Glomerular visceral epithelial cell (primary cell): ENCODE results near the gene FBXW2.
"Not testable (repeated sequence)": the region's sequence is repeated elsewhere in the genome, so short reads cannot be mapped to it uniquely, and the experiment has no call there.

ENCODE experiments used
- DNase-seq: peaks from one replicate; pipeline ENCODE4 v3.0.0-alpha.2; 2016; ENCODE audit errors: extremely low spot score

Gene FBXW2, protein sequence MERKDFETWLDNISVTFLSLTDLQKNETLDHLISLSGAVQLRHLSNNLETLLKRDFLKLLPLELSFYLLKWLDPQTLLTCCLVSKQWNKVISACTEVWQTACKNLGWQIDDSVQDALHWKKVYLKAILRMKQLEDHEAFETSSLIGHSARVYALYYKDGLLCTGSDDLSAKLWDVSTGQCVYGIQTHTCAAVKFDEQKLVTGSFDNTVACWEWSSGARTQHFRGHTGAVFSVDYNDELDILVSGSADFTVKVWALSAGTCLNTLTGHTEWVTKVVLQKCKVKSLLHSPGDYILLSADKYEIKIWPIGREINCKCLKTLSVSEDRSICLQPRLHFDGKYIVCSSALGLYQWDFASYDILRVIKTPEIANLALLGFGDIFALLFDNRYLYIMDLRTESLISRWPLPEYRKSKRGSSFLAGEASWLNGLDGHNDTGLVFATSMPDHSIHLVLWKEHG

DNA sequence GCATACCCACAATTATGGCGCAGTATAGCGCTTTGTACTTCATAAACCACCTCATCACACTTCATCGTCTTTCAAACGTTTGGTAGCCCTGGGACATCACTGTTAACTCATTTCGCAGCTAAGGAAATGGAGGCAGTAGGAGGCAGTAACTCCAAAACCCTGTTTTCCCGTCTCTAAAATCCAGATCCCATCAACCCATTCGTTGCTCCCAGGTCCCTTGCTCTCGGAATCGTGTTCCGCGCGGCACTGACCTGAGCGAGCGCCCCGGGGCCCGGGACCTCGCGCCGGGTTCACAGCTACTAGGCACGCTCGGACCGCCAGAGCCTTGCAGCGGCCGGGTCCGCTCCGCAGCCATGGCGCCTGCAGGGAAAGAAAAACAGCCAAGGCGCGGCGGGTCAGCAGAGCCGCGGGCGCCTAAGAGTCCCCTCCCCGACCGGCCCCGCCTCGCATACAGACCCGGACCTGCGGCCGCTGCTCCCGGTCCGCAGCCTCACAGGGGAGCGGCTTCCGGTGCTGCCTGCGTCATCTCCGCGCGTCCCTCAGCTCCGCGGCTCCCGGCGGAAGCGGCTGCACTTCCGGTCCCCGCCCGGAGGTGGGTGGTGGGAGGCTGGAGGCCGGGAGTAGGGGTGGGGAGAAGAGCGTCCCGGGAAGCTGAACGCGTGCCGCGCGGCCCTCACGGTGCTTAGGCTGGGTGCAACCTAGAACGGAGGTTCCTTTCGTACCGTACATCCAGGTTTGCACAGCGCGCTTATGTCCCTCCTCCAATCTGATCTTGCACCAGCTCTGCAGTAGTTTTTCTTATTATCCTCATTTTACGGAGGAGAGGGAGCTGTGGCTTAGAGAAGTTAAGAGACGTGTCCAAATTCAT lies at the start of gene FBXW2:
Gene FBXW2, minus strand, starts transcription at position 519 of the 868 bp plus-strand sequence. CDS start 5,158 bp downstream, outside the sequence.
- DNase-seq: peak; percentile 89

DNA sequence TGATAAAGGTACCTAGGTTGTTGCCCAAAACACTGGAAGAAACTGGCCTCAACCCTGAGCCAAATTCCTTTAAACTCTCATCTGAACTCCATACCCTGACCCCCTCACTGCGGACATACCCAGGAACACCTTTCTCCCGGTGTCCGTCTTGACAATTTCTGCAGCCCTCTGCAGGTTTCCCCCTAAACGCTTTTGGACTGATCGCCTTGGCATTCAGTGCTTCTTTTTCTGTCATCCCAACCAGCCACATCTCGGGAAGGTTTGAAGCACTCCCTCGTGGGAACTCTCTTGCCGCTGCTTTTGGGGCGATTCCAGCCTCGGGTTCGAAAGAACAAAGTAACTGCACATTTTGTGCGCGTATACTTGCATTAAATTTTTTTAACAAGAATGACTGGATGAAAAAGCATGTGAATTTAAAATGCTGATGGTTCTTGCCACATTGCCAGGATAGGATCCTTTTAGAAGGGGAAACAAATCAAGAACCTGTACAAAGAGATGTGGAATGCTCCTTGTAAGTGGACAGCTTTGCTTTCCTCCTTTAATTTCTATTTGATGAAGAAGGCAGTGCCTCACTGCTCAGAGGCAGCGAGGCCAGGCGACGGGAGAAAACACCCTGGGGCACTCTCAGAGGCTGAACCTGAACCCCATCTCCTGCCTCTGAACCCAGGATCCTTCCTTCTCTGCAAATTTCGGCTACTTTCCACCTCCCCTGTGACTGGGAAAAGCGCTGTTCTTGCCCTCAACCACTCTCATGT lies 48.9 kb upstream of the FBXW2 start:
- peak; percentile 17 for DNase-seq

DNA sequence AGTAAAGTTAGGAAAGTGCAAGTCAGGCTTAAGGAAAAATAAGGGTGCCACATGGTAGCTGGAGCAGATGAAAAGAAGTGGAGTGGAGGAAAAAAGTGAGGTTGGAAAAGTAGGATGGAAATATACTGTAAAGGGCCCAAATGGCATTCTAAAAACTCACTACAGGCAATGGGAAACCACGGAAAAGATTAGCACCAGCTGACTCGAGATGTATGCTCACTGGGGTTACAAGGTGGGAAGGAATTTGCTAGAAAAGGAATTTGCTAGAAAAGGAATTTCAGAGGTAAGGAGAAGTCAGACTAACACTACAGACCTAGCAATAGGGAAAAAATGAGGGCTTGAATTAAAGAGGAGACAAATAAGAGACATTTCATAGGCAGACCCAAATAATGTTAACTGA lies 45.9 kb upstream of the FBXW2 start:
- no peak for DNase-seq

DNA sequence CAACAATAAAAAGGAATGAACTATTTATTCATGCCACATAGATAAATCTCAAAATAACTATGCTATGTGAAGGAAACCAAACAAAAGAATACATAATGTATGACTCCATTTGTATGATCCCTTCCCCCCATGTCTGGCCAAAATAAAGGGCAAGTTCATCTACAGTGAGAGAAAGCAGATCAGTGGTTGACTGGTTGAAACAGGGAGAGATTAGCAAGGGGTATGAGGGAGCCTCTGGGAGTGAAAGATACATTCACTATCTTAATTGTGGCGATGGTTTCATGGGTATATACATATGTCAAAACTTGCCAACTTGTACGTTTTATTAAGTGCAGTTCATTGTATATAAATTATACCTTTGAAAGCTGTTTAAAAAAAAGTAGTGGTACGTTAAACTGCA lies 44.7 kb upstream of the FBXW2 start:
- DNase-seq: no peak

DNA sequence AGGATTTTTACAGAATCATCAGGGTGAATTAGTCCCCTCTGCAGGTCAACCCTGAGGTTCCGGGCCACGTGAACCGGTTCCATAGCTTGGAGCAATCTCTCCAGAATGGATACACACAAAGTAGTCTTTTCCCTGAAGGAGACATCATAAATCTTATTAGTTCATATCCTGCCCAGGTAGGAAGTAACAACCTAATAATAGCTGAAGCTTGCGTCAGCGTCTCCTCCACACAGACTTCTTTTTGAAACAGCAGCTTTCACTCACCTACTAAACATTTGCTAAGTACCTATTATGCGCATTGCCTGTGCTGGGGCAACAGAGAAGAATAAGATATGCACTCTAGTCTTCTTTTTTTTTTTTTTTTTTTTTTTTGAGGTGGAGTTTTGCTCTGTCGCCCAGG lies 40.1 kb upstream of the FBXW2 start:
- DNase-seq: no peak

DNA sequence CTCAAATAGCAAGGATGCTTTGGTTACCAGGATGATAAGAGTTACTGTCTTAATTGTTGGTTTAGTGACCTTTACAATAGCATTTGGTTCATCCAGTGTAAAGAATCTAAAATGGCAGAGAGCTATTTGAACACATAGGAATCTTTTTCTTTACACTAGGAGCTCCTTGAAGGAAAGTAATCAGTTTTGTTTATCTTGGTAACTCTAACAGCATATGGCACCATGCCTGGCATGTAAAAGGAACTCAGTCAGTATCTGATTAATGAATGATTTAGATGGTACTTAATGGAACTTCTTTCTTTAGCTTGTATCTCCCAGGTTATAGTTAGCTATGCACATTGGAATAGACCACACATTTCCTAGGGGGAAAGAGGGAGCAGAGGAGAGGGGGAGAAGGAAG lies 39.6 kb upstream of the FBXW2 start:
- no peak for DNase-seq

DNA sequence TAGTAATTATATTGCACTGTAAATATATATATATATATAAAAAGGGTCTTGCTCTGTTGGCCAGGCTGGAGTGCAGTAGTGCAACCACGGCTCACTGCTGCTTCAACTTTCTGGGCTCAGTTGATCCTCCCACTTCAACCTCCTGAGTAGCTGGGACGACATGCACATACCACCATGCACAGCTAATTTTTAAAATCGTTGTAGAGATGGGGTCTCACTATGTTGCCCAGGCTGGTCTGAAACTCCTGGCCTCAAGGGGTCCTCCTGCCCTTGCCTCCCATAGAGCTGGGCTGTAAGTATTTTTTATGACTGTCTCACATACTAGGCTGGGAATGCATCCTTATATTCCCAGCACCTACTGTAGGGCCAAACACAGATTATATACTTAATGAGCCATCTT lies 37.6 kb upstream of the FBXW2 start:
- no peak for DNase-seq

DNA sequence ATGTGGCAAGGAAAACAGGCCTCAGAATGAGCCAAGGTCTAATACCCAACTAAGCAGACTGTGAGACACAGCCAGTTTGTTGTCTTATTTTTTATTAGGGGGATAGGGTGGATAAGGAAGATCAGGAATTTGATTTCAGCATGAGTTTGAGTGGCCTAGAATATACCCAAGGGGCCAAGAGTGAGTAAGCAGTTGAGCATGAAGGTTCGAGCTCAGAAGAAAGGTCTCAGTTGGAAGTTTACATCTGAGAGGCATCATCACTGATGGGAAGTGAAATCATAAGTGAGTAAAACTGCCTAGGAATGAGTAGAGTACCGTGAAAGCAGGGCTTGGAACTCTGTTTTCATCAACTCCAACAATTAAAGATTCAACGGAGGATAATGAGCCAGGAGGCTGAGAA lies 36.9 kb upstream of the FBXW2 start:
- DNase-seq: no peak

DNA sequence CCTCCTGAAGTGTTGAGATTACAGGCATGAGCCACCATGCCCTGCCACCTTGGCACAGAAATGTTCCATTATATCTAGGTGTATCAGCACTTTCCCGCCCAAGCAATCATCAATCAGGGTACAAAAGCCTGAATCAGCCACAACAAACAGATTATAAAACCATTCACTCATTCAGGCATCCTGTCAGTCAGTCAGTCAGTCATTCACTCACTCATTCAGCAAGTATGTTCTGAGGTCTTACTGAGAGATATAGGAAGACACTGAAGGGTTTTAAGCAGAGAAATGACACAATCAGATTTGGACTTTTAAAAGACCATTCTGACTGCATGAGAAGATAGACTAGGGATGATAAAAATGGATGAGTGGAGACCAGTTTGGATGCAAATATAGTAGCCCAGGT lies 36.4 kb upstream of the FBXW2 start:
- no peak for DNase-seq

DNA sequence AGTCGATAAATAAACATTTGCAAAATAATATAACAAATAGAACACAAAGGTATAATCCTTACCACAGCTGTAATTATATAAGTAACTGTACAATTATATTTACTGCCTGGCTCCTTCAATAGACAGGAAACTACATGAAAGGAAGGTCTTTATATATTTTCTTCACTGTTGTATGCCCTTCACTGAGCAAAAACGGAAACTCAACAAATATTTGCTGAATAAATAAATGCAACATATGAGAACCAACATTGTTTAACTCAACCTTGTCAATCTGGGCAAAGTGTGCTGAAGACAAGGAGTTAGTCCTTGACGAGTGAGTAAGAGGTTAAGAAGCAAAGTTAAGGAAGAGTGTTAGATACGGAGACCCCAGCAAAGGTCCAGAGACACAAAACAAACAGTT lies 26.9 kb upstream of the FBXW2 start:
- DNase-seq: no peak

DNA sequence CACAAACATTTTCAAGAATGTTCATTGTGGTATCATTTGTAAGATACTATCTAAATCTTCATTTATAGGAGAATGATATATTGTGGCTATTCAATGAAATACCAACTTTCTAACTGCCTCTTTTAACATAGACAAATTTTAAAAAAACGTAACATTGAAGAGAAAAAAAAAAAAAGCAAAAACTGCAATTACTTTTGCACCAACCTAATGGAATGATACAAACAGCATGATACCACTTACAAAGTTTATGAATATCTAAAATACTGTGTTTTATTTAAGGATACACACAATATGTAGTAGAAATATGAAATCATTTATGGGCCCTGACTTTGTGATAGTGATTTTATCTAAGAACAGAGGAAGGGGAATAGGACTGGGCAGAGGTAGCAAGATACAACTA lies 25.4 kb upstream of the FBXW2 start:
- DNase-seq: no peak

DNA sequence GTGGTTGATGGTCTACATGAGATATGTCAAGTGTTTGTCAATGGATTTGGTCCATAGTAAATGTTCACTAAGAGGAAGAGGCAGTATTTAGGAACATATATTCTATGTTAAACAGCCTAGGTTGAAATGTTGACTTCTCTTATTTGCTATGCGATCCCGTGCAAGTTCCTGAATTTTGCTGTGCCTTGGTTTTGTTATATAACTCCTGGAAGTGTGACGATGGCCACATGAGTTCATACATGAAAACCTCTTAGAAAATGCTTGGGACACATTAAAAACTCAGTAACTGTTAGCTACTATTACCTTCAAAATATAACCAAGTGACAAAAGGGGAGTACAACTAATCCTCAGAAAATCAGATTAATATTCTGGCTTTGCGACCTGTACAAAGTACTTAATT lies 21.9 kb upstream of the FBXW2 start:
- DNase-seq: no peak

DNA sequence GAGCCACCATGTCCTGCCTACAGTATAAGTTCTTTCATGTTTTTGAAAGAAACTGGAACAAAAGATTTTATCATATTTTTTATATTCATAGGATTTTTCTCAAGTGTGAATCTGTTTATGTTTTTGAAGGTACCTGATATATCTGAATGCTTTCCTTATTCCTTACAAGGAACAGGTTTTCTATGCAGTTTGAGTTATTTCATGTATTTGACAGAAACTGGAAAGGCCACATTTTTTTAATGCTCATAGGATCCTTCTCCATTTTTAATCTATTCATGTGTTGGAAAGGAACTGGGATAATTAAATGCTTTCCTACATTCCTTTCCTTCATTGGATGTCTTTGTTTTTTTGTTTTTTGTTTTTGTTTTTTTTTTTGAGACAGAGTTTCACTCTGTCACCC lies 15.7 kb upstream of the FBXW2 start:
- DNase-seq: no peak

DNA sequence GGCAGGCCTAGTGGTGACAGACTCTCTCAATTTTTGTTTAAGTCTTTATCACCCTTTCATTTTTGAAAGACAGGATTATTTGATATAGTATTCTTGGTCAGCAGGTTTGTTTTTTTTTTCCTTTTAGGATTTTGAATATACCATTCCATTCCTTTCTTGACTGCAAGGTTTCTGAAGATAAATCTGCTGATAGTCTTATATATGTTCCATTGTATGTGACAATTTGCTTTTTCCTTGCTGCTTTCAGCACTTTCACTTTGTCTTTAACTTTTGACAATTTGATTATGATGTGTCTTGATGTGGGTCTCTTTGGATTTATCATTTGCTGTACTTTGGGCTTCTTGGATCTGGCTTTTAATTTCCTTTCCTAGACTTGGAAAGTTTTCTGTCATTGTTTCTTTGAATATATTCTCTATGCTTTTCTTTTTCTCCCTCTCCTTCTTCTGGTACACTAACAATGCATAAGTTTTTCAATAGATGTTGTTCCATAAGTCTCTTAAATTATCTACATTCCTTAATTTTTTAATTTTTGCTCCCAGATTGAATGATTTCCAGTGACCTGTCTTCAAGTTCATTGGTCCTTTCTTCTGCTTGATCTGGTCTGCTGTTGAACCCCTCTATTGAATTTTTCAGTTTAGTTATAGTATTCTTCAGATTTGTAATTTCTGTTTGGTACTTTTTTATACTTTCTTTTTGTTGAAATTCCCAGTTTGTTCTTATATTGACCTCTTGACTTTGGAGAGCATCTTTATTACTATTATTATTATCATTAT lies 14.6 kb upstream of the FBXW2 start:
- no peak for DNase-seq

DNA sequence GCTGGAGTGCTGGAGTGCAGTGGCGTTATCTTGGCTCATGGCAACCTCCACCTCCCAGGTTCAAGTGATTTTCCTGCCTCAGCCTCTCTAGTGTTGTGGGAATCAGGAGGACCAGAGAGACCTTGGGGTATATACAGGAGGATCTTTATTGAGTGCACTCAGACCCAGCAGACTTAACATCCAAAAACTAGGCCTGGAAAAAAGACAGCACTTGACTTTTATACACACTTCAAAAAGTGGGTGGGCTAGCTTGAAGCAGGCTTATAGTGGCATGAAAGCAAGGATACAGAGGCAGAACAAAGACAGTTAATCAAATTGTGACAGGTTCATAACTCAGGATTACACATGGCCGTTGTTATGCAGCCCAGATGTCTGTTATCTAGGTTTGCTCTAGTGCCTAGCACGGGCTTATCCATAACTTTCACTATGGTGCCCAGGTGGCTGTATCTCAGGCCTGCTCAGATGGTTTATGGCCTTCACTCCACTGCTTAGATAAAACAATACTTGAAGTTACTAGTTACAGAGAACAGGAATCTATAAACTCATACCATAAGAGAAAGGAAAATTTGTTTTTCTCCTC lies 11.7 kb upstream of the FBXW2 start:
- DNase-seq: not testable (repeated sequence)

DNA sequence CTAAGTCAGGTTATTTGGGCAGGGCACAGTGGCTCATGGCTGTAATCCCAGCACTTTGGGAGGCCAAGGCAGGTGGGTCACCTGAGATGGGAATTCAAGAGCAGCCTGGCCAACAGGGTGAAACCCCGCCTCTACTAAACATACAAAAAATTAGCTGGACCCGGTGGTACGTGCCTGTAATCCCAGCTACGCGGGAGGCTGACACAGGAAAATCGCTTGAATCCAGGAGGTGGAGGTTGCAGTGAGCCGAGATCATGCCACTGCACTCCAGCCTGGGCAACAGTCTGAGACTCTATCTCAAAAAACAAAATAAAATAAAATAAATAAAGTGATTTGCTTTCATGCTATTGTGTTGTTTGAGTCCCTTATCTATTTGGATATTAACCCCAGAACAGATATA lies 8.2 kb upstream of the FBXW2 start:
- no peak for DNase-seq

DNA sequence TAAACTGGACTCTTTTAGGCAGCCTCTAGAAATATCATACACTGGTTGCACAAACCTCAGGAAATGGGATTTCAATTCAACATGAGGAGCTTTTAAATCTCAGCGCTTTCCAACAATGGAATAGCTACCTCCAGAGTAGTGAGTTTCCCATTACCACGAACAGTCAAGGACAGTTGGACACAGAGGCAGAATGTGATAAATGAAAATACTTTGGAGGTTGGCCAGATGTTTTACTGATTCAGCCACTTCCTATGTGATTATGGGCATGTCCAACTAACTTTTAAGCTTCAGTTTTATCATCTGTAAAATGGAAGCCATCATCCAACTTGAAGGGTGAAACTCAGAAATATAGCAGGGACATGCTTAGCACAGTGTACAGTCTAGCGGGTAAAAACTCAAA lies 2.1 kb downstream of the FBXW2 start:
- no peak for DNase-seq

DNA sequence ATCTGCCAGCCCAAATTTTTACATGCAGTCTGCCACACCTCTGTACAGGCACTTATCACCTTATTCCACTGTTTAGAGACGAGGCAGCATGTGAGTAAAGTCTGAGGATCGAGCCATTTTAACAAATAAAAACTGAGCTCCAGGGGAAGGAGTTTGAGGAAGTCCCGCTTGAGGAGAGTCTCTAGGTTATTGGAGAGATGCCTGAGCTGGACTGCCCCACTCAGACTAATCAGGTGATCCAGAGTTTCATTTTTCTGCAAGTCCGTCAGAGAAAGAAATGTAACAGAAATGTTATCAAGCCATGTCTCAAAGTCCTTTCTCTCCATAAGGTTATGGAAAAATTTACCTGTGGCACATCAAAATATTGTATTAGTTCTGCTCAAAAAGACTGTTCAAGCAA lies 5.3 kb downstream of the FBXW2 start:
- DNase-seq: no peak

DNA sequence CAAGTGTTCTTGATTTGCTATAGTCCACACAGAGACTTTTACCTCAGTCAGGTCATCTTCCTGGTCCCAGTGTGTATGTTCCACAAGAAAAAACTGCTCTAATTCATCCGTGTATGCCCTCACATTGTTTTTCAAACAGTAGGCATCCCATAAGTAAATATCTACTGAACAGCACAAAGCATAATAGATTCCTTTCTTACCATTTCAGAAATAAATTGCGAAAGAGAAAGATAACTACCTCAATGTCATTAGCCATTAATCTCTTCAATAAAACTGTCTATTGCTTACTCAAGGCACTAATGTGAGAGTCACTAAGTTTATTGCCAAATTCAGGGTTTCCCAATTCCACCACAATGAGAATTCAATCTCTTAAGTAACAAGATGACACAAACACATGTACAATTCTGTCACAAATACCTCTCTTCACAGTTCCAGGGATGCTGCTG lies 9.6 kb downstream of the FBXW2 start:
- DNase-seq: no peak

DNA sequence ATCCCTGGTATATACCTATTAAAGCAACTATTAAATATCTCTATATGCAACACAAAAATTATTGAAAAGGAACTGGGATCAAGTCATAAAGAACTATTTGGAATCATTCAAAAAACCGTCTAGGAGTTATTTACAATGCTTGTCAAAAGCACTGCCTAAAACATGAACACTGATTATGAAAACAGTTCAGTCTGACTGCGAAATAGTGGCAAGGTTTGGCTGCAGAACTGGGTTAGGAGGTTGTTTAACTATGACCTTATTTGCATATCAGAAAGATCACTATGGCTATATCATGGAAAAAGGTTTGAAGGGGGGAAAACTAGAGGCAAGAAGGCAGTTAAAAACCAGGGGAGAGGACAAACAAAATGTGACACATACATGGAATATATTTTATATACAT lies 12.0 kb downstream of the FBXW2 start:
- no peak for DNase-seq

DNA sequence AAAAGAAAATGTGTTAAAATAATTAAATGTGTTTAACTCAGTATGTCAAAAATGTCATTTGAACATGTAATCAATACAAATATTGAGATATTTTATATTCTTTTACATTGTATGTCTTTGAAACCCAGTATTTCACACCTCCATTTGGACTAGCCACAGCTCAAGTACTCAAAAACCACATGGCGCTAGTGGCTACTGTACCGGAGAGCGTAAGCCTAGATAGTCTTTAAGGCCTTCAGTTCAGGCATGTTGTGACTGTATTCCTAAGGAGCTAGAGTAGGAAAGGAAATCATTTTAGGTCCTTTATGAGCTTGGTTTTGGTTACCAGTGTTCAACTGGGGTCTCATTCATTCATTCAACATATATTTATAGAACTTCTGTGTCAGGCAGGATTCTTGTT lies 12.8 kb downstream of the FBXW2 start:
- DNase-seq: no peak
